Smooth muscle cell (in vitro differentiated cells): Measurements from ENCODE around the gene USP44. TPM values are rescaled to one million over a fixed set of nuclear protein-coding genes. Genes with fewer than 3 reads are reported as not detected.

Experiments used
- DNase-seq: peaks from one replicate; lab custom pipeline; 2025; ENCODE audit not compliant: unreplicated experiment; lab: John Stamatoyannopoulos, UW
- H2AFZ ChIP-seq: fragments of 200-600 bp; sonication (generic); 2 replicates; pipeline ENCODE4 v1.6.0; 2016; ENCODE audit warnings: antibody characterized with exemption, low read depth, mild to moderate bottlenecking
- H3F3A ChIP-seq: fragments of 200-600 bp; sonication (generic); 2 replicates; pipeline ENCODE4 v1.6.0; 2017; ENCODE audit warnings: antibody characterized with exemption, low read depth
- H3K27ac ChIP-seq: fragments of 200-600 bp; sonication (generic); 2 replicates; pipeline ENCODE4 v1.5.1; 2016; ENCODE audit warnings: low read depth, mild to moderate bottlenecking
- H3K27me3 ChIP-seq: fragments of 200-600 bp; sonication (generic); 2 replicates; pipeline ENCODE4 v1.6.1; 2016; ENCODE audit warnings: low read depth, mild to moderate bottlenecking
- H3K36me3 ChIP-seq: fragments of 200-600 bp; sonication (generic); 2 replicates; pipeline ENCODE4 v1.5.1; 2016; ENCODE audit warnings: low read depth
- H3K4me1 ChIP-seq: fragments of 200-600 bp; sonication (generic); 2 replicates; pipeline ENCODE4 v1.5.1; 2016; ENCODE audit warnings: low read depth
- H3K4me2 ChIP-seq: fragments of 200-600 bp; sonication (generic); 2 replicates; pipeline ENCODE4 v1.6.0; 2016; ENCODE audit warnings: mild to moderate bottlenecking
- H3K4me3 ChIP-seq: fragments of 200-600 bp; sonication (generic); 2 replicates; pipeline ENCODE4 v1.5.1; 2016; ENCODE audit warnings: mild to moderate bottlenecking
- H3K79me2 ChIP-seq: fragments of 200-600 bp; sonication (generic); 2 replicates; pipeline ENCODE4 v1.6.0; 2016; ENCODE audit warnings: low read depth, mild to moderate bottlenecking
- H3K9ac ChIP-seq: fragments of 200-600 bp; sonication (generic); 2 replicates; pipeline ENCODE4 v1.6.0; 2016; ENCODE audit warnings: low read depth
- H3K9me3 ChIP-seq: fragments of 200-600 bp; sonication (generic); replicated peaks from 2 replicates; pipeline ENCODE4 v1.5.1; 2016; ENCODE audit warnings: low read depth
- H4K20me1 ChIP-seq: fragments of 200-600 bp; sonication (generic); 2 replicates; pipeline ENCODE4 v1.6.0; 2016; ENCODE audit warnings: low read depth
- CTCF ChIP-seq: fragments of 200-600 bp; sonication (generic); IDR thresholded peaks from 2 replicates; pipeline ENCODE4 v1.5.1; 2017; ENCODE audit warnings: borderline replicate concordance, mild to moderate bottlenecking, antibody characterized with exemption; ENCODE audit not compliant: insufficient read depth, poor library complexity, severe bottlenecking
- WGBS: methylation state at CpG from one replicate; pipeline ENCODE4 v1.1.7; 2016; ENCODE audit warnings: low lambda C conversion rate; 5-methylcytosine and 5-hydroxymethylcytosine counted together
- polyA plus RNA-seq: library from polyadenylated mRNA; unstranded; fragments of >200 nt; fragmentation: Nextera tagmentation; extraction: Ambion mirVana; gene quantifications from 2 replicates; pipeline ENCODE4 v1.2.1, GENCODE V29; 2016
- total RNA-seq: library from RNA; depleted of rRNA; stranded (reverse); fragments of >200 nt; gene quantifications from 2 replicates; pipeline ENCODE4 v1.2.3, GENCODE V29; 2014

The USP44 gene
- total and polyA plus RNA-seq, 2 experiments from 2014 or later = 0.10 TPM; not detected in 1

- Histone ChIP-seq H2AFZ (no peak overlapping the region), H3K9ac (no peak overlapping the region), H3K4me2 (no peak overlapping the region), H3K9me3 (no peaks in the 10 kb centered on the region), H3K27ac (no peak overlapping the region), H4K20me1 (peaks cover 59% of the 10 kb centered on the region), H3K79me2 (peaks cover 25% of the 10 kb centered on the region), H3K4me1 (no peaks in the 10 kb centered on the region), H3F3A (no peaks in the 10 kb centered on the region), H3K36me3 (peaks cover 27% of the 10 kb centered on the region), H3K4me3 (no peak overlapping the region), H3K27me3 (no peaks in the 10 kb centered on the region)
- DNase-seq = no peak
- 97% methylated on average over 5 of the region's 5 CpGs for whole genome bisulfite sequencing
- no peak for TF ChIP-seq CTCF
Observed at GRCh38 chr12:95505039-95505438, 46.2 kb downstream of the USP44 start.

- H3K4me2 ChIP-seq = no peak overlapping the region
- H3F3A ChIP-seq = no peaks in the 10 kb centered on the region
- no peak overlapping the region for H2AFZ ChIP-seq
- H3K4me3 ChIP-seq = no peak overlapping the region
- no peaks in the 10 kb centered on the region for H3K27me3 ChIP-seq
- no peak for TF ChIP-seq CTCF
- peaks cover 51% of the 10 kb centered on the region for H4K20me1 ChIP-seq
- WGBS = 96% methylated on average over 4 of the region's 4 CpGs
- H3K4me1 ChIP-seq = no peaks in the 10 kb centered on the region
- H3K79me2 ChIP-seq = peaks cover 30% of the 10 kb centered on the region
- no peak for DNase-seq
- H3K9ac ChIP-seq = no peak overlapping the region
- H3K36me3 ChIP-seq = peaks cover 25% of the 10 kb centered on the region
- no peak overlapping the region for H3K27ac ChIP-seq
- no peaks in the 10 kb centered on the region for H3K9me3 ChIP-seq
Observed at GRCh38 chr12:95504140-95504539, 47.1 kb downstream of the USP44 start.

- no peak overlapping the region for H3K27ac ChIP-seq
- H3K9ac ChIP-seq = no peak overlapping the region
- H2AFZ ChIP-seq = no peak overlapping the region
- TF ChIP-seq CTCF = no peak
- no peak for DNase-seq
- H3K9me3 ChIP-seq = no peaks in the 10 kb centered on the region
- H3F3A ChIP-seq = no peaks in the 10 kb centered on the region
- no peak overlapping the region for H3K4me3 ChIP-seq
- H3K79me2 ChIP-seq = peaks cover 34% of the 10 kb centered on the region
- H3K4me1 ChIP-seq = no peaks in the 10 kb centered on the region
- H4K20me1 ChIP-seq = peaks cover 27% of the 10 kb centered on the region
- no peaks in the 10 kb centered on the region for H3K27me3 ChIP-seq
- peaks cover 34% of the 10 kb centered on the region for H3K36me3 ChIP-seq
- WGBS = 100% methylated on average over 2 of the region's 2 CpGs
- H3K4me2 ChIP-seq = no peak overlapping the region
Observed at GRCh38 chr12:95499772-95500171, 51.5 kb downstream of the USP44 start.

GRCh38 chr12:95498968-95499367, 52.3 kb downstream of the USP44 start:
- Histone ChIP-seq H3K36me3 (peaks cover 38% of the 10 kb centered on the region), H3K79me2 (peaks cover 34% of the 10 kb centered on the region)
- 98% methylated on average over 5 of the region's 5 CpGs for WGBS

More at GRCh38 chr12:95498968-95499367, 52.3 kb downstream of the USP44 start:
- Histone ChIP-seq H3K27ac (no peak overlapping the region), H3K4me3 (no peak overlapping the region), H3K9ac (no peak overlapping the region), H3F3A (no peaks in the 10 kb centered on the region), H3K4me1 (no peaks in the 10 kb centered on the region), H4K20me1 (peaks cover 27% of the 10 kb centered on the region), H3K27me3 (no peaks in the 10 kb centered on the region), H3K4me2 (no peak overlapping the region), H2AFZ (no peak overlapping the region), H3K9me3 (no peaks in the 10 kb centered on the region)
- DNase-seq = no peak
- no peak for TF ChIP-seq CTCF
